ENCODE results near the gene WDR70. TPM values are rescaled to one million over a fixed set of nuclear protein-coding genes. Genes with fewer than 3 reads are reported as not detected.

Gene WDR70
- total RNA-seq, 1 experiment from 2014 or later = 40.2 TPM

DNA sequence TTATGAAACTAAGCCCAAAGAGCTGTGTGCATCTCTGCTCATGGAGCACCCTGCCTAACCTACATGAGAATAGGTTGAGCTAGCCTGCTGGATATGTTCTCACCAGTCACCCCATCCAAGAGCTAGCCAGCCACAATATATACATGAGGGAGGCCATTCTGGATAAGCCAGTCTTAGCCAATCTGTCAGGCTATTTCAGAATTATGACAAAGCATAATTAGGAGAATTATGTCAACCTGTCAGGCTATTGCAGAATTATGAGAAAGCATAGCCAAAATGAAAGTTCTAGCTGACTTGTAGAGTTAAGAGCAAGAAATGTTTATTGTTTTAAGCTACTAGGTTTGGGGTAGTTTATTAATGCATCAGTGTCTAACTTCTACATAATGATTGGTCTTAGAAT is 189.8 kb downstream of the WDR70 start:
- H3K4me3 ChIP-seq (ENCODE audit: low read depth, low read length) = no peak overlapping the region
- intact Hi-C loops (cut with micrococcal nuclease; ENCODE audit: unreplicated experiment) = no loop called here
- H3K36me3 ChIP-seq (ENCODE audit: control insufficient read depth, insufficient read depth, low read length) = no peaks in the 10 kb centered on the region
- no peaks in the 10 kb centered on the region for H3K4me1 ChIP-seq
- TF ChIP-seq, protein P1, sequence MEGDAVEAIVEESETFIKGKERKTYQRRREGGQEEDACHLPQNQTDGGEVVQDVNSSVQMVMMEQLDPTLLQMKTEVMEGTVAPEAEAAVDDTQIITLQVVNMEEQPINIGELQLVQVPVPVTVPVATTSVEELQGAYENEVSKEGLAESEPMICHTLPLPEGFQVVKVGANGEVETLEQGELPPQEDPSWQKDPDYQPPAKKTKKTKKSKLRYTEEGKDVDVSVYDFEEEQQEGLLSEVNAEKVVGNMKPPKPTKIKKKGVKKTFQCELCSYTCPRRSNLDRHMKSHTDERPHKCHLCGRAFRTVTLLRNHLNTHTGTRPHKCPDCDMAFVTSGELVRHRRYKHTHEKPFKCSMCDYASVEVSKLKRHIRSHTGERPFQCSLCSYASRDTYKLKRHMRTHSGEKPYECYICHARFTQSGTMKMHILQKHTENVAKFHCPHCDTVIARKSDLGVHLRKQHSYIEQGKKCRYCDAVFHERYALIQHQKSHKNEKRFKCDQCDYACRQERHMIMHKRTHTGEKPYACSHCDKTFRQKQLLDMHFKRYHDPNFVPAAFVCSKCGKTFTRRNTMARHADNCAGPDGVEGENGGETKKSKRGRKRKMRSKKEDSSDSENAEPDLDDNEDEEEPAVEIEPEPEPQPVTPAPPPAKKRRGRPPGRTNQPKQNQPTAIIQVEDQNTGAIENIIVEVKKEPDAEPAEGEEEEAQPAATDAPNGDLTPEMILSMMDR (IDR thresholded peaks at IDR 0.05; ENCODE audit: insufficient read depth in 1 of 2, low read depth in 1 of 2, low read length in 1 of 2, severe bottlenecking in 1 of 2, unreplicated experiment in 1 of 2) = no peak
- H3K27me3 Mint-ChIP-seq (ENCODE audit: insufficient read depth, unreplicated experiment) = no peaks in the 10 kb centered on the region
- ChIA-PET POLR2A (no interaction called here), CTCF (no interaction called here)
- H3K27me3 ChIP-seq (replicated peaks; ENCODE audit: control insufficient read depth, insufficient read depth, low read length) = no peaks in the 10 kb centered on the region
- no peaks in the 10 kb centered on the region for H3K9me3 Mint-ChIP-seq (ENCODE audit: unreplicated experiment)
- no peak for DNase-seq
- no peak overlapping the region for H3K4me3 Mint-ChIP-seq (ENCODE audit: unreplicated experiment)
- H3K36me3 Mint-ChIP-seq (ENCODE audit: insufficient read depth, unreplicated experiment) = no peaks in the 10 kb centered on the region
- no peaks in the 10 kb centered on the region for H3K4me1 Mint-ChIP-seq (ENCODE audit: low read depth, unreplicated experiment)
- H3K9me3 ChIP-seq = no peaks in the 10 kb centered on the region
- BruUV-seq (replicated peaks) = no TSS peak
- H3K27ac Mint-ChIP-seq (ENCODE audit: unreplicated experiment) = no peak overlapping the region

GRCh38 chr5:37569466-37569865 is 190.3 kb downstream of the WDR70 start:
- intact Hi-C loops (cut with micrococcal nuclease; ENCODE audit: unreplicated experiment) = no loop called here
- POLR2A ChIA-PET = no interaction called here

GRCh38 chr5:37570597-37570996 is 191.5 kb downstream of the WDR70 start:
- no peak overlapping the region for H3K27ac Mint-ChIP-seq (ENCODE audit: unreplicated experiment)
- Histone ChIP-seq H3K27me3 (replicated peaks; ENCODE audit: control insufficient read depth, insufficient read depth, low read length) (no peaks in the 10 kb centered on the region), H3K9me3 (no peaks in the 10 kb centered on the region), H3K4me3 (ENCODE audit: low read depth, low read length) (no peak overlapping the region), H3K36me3 (ENCODE audit: control insufficient read depth, insufficient read depth, low read length) (no peaks in the 10 kb centered on the region), H3K4me1 (peaks cover 6% of the 10 kb centered on the region)
- no peak overlapping the region for H3K4me3 Mint-ChIP-seq (ENCODE audit: unreplicated experiment)
- TF ChIP-seq, protein P1 (IDR thresholded peaks at IDR 0.05; ENCODE audit: insufficient read depth in 1 of 2, low read depth in 1 of 2, low read length in 1 of 2, severe bottlenecking in 1 of 2, unreplicated experiment in 1 of 2) = no peak
- POLR2A ChIA-PET = no interaction called here
- intact Hi-C loops (cut with micrococcal nuclease; ENCODE audit: unreplicated experiment) = no loop called here
- DNase-seq = no peak
- no peaks in the 10 kb centered on the region for H3K27me3 Mint-ChIP-seq (ENCODE audit: insufficient read depth, unreplicated experiment)
- CTCF ChIA-PET = no interaction called here
- H3K9me3 Mint-ChIP-seq (ENCODE audit: unreplicated experiment) = peaks cover 11% of the 10 kb centered on the region
- BruUV-seq (replicated peaks) = no TSS peak
- H3K4me1 Mint-ChIP-seq (ENCODE audit: low read depth, unreplicated experiment) = peaks cover 8% of the 10 kb centered on the region
- no peaks in the 10 kb centered on the region for H3K36me3 Mint-ChIP-seq (ENCODE audit: insufficient read depth, unreplicated experiment)

More at GRCh38 chr5:37569466-37569865, 190.3 kb downstream of the WDR70 start:
- Histone ChIP-seq H3K9me3 (no peaks in the 10 kb centered on the region), H3K36me3 (ENCODE audit: control insufficient read depth, insufficient read depth, low read length) (no peaks in the 10 kb centered on the region), H3K27me3 (replicated peaks; ENCODE audit: control insufficient read depth, insufficient read depth, low read length) (no peaks in the 10 kb centered on the region), H3K4me1 (no peaks in the 10 kb centered on the region), H3K4me3 (ENCODE audit: low read depth, low read length) (no peak overlapping the region)
- Mint-ChIP-seq H3K27ac (ENCODE audit: unreplicated experiment) (no peak overlapping the region), H3K4me3 (ENCODE audit: unreplicated experiment) (no peak overlapping the region), H3K27me3 (ENCODE audit: insufficient read depth, unreplicated experiment) (no peaks in the 10 kb centered on the region), H3K36me3 (ENCODE audit: insufficient read depth, unreplicated experiment) (no peaks in the 10 kb centered on the region), H3K9me3 (ENCODE audit: unreplicated experiment) (peaks cover 5% of the 10 kb centered on the region), H3K4me1 (ENCODE audit: low read depth, unreplicated experiment) (peaks cover 3% of the 10 kb centered on the region)
- TF ChIP-seq, protein P1 (IDR thresholded peaks at IDR 0.05; ENCODE audit: insufficient read depth in 1 of 2, low read depth in 1 of 2, low read length in 1 of 2, severe bottlenecking in 1 of 2, unreplicated experiment in 1 of 2) = no peak
- BruUV-seq (replicated peaks) = no TSS peak
- no peak for DNase-seq
- CTCF ChIA-PET = no interaction called here
